HEK293T (cell line): ENCODE measurements around the gene MAPK7.

ENCODE experiments used
- CTCF ChIA-PET: fragments of 350-600 bp; formaldehyde crosslinking; extraction: SDS; loops from one replicate; lab custom pipeline; 2021; ENCODE audit warnings: antibody characterized with exemption, inconsistent platforms; lab: Yijun Ruan, JAX
- POLR2A ChIA-PET: fragments of 350-600 bp; formaldehyde crosslinking; extraction: SDS; loops from one replicate; lab custom pipeline; 2020; ENCODE audit warnings: antibody characterized with exemption, inconsistent platforms; lab: Yijun Ruan, JAX
- DNase-seq: peaks from one replicate; pipeline ENCODE4 v3.0.0; 2012; ENCODE audit warnings: mixed read lengths; ENCODE audit errors: extremely low spot score
- ARNT ChIP-seq: fragments of 450-650 bp; IDR thresholded peaks from 2 replicates; pipeline ENCODE4 v1.6.1; 2017; ENCODE audit warnings: mild to moderate bottlenecking
- BHLHE40 ChIP-seq: fragments of 450-650 bp; IDR thresholded peaks from 2 replicates; pipeline ENCODE4 v1.6.1; 2016; ENCODE audit warnings: mild to moderate bottlenecking, moderate library complexity, borderline replicate concordance
- CTBP1 ChIP-seq: fragments of 450-650 bp; IDR thresholded peaks from 2 replicates; pipeline ENCODE4 v1.6.1; 2016; ENCODE audit warnings: borderline replicate concordance
- ELF4 ChIP-seq: fragments of 450-650 bp; IDR thresholded peaks from 2 replicates; pipeline ENCODE4 v1.6.1; 2017; ENCODE audit warnings: antibody characterized with exemption
- FOXA1 ChIP-seq: fragments of 450-650 bp; IDR thresholded peaks from 2 replicates; pipeline ENCODE4 v1.6.1; 2016; ENCODE audit warnings: mild to moderate bottlenecking
- FOXK2 ChIP-seq: fragments of 450-650 bp; IDR thresholded peaks from 2 replicates; pipeline ENCODE4 v1.6.1; 2016; ENCODE audit warnings: mild to moderate bottlenecking
- FOXM1 ChIP-seq: fragments of 450-650 bp; IDR thresholded peaks from 2 replicates; pipeline ENCODE4 v1.6.1; 2017; ENCODE audit warnings: mild to moderate bottlenecking, borderline replicate concordance
- HDGF ChIP-seq: fragments of 450-650 bp; IDR thresholded peaks from 2 replicates; pipeline ENCODE4 v1.6.1; 2017; ENCODE audit warnings: antibody characterized with exemption, borderline replicate concordance
- L3MBTL2 ChIP-seq: fragments of 450-650 bp; conservative IDR thresholded peaks from 2 replicates; pipeline ENCODE4 v1.6.1; 2016; ENCODE audit warnings: mild to moderate bottlenecking
- LEF1 ChIP-seq: fragments of 450-650 bp; IDR thresholded peaks from 2 replicates; pipeline ENCODE4 v1.6.1; 2017; ENCODE audit warnings: mild to moderate bottlenecking, borderline replicate concordance
- NFRKB ChIP-seq: fragments of 450-650 bp; IDR thresholded peaks from 2 replicates; pipeline ENCODE4 v1.6.1; 2016; ENCODE audit warnings: mild to moderate bottlenecking, moderate library complexity
- PKNOX1 ChIP-seq: fragments of 450-650 bp; IDR thresholded peaks from 2 replicates; pipeline ENCODE4 v1.6.1; 2016
- SP1 ChIP-seq: fragments of 450-650 bp; IDR thresholded peaks from 2 replicates; pipeline ENCODE4 v1.6.1; 2017
- SUZ12 ChIP-seq: fragments of 450-650 bp; IDR thresholded peaks from 2 replicates; pipeline ENCODE4 v1.6.1; 2016; ENCODE audit warnings: mild to moderate bottlenecking
- TARDBP ChIP-seq: fragments of 450-650 bp; IDR thresholded peaks from 2 replicates; pipeline ENCODE4 v1.6.1; 2016
- ZNF384 ChIP-seq: fragments of 450-650 bp; IDR thresholded peaks from 2 replicates; pipeline ENCODE4 v1.6.1; 2016

The MAPK7 gene

GRCh38 chr17:19363460-19364035 is 14.8 kb upstream of the MAPK7 start:
- POLR2A ChIA-PET = interaction anchor here (1.0 to 3.1 kb wide), 5 partner anchors 14 to 285 kb away, joined by 3 to 41 read pairs (median 4); partner anchors contain the start of genes ALDH3A2 and MAPK7
- CTCF ChIA-PET = interaction anchor here (0.7 to 5.2 kb wide), 24 partner anchors 9 to 403 kb away, joined by 3 to 59 read pairs (median 4); partner anchors contain the start of genes ALDH3A2 and MAPK7
- DNase-seq = no peak
- no peak for TF ChIP-seq SUZ12
- no peak for TF ChIP-seq LEF1
- no peak for TF ChIP-seq SP1
- TF ChIP-seq HDGF = no peak
- no peak for TF ChIP-seq L3MBTL2
- no peak for TF ChIP-seq ZNF384
- no peak for TF ChIP-seq FOXA1
- TF ChIP-seq CTBP1 = no peak
- TF ChIP-seq NFRKB = no peak
- no peak for TF ChIP-seq FOXM1
- no peak for TF ChIP-seq PKNOX1
- TF ChIP-seq FOXK2 = no peak
- no peak for TF ChIP-seq BHLHE40
- TF ChIP-seq TARDBP = no peak

GRCh38 chr17:19364699-19365498 is 13.4 kb upstream of the MAPK7 start:
- no peak for DNase-seq
- ChIA-PET CTCF (interaction anchor here (0.6 to 5.2 kb wide), 5 partner anchors 16 to 398 kb away, joined by 3 to 59 read pairs (median 8); no protein-coding TSS in a partner anchor), POLR2A (interaction anchor here (2.6 kb wide), 1 partner anchor 13 kb away, joined by 30 read pairs; the partner anchor contains the start of gene MAPK7)
- TF ChIP-seq FOXA1 (no peak), SP1 (no peak), FOXK2 (no peak), LEF1 (no peak), ARNT (no peak), TARDBP (no peak)

- DNase-seq = no peak
- ChIA-PET POLR2A (interaction anchor here (2.6 kb wide), 1 partner anchor 12 kb away, joined by 30 read pairs; the partner anchor contains the start of gene MAPK7), CTCF (interaction anchor here (0.6 to 5.2 kb wide), 4 partner anchors 17 to 379 kb away, joined by 3 to 59 read pairs (median 6); no protein-coding TSS in a partner anchor)
- TF ChIP-seq SUZ12 (no peak), FOXM1 (no peak), L3MBTL2 (no peak), PKNOX1 (no peak), ARNT (no peak)
These were observed 12.8 kb upstream of the MAPK7 start for GRCh38 chr17:19365499-19365817.

- POLR2A ChIA-PET = interaction anchor here (2.6 kb wide), 1 partner anchor 12 kb away, joined by 30 read pairs; the partner anchor contains the start of gene MAPK7
- CTCF ChIA-PET = interaction anchor here (0.7 to 5.2 kb wide), 3 partner anchors 67 to 379 kb away, joined by 3 to 59 read pairs (median 4); no protein-coding TSS in a partner anchor
- no peak for TF ChIP-seq ZNF384
- TF ChIP-seq CTBP1 = no peak
- no peak for TF ChIP-seq FOXM1
- TF ChIP-seq FOXK2 = no peak
- no peak for TF ChIP-seq HDGF
- TF ChIP-seq ARNT = no peak
- no peak for TF ChIP-seq SUZ12
- no peak for TF ChIP-seq SP1
- TF ChIP-seq FOXA1 = no peak
- TF ChIP-seq ELF4 = no peak
- no peak for TF ChIP-seq TARDBP
- no peak for TF ChIP-seq PKNOX1
- TF ChIP-seq L3MBTL2 = no peak
- TF ChIP-seq LEF1 = no peak
- no peak for TF ChIP-seq BHLHE40
- TF ChIP-seq NFRKB = no peak
- no peak for DNase-seq
These were observed 12.3 kb upstream of the MAPK7 start for GRCh38 chr17:19365833-19366636.

GRCh38 chr17:19366637-19366972 is 11.7 kb upstream of the MAPK7 start:
- CTCF ChIA-PET = interaction anchor here (5.2 kb wide), 1 partner anchor 81 kb away, joined by 59 read pairs; no protein-coding TSS in a partner anchor
- no peak for DNase-seq
- TF ChIP-seq BHLHE40 = no peak
- TF ChIP-seq TARDBP = no peak
- TF ChIP-seq SP1 = no peak
- TF ChIP-seq ELF4 = no peak
- TF ChIP-seq PKNOX1 = no peak
- no peak for TF ChIP-seq CTBP1
- no peak for TF ChIP-seq HDGF
- no peak for TF ChIP-seq SUZ12
- TF ChIP-seq FOXA1 = no peak
- TF ChIP-seq FOXK2 = no peak
- TF ChIP-seq ZNF384 = no peak
- TF ChIP-seq FOXM1 = no peak
- no peak for TF ChIP-seq ARNT
- TF ChIP-seq NFRKB = no peak
- TF ChIP-seq LEF1 = no peak
- no peak for TF ChIP-seq L3MBTL2
- POLR2A ChIA-PET = interaction anchor here (2.6 to 3.8 kb wide), 2 partner anchors 11 to 12 kb away, joined by 19 to 30 read pairs; partner anchors contain the start of gene MAPK7
